ENCODE results near the gene B4GALT1. TPM values are rescaled to one million over a fixed set of nuclear protein-coding genes. Genes with fewer than 3 reads are reported as not detected.

Gene B4GALT1, protein sequence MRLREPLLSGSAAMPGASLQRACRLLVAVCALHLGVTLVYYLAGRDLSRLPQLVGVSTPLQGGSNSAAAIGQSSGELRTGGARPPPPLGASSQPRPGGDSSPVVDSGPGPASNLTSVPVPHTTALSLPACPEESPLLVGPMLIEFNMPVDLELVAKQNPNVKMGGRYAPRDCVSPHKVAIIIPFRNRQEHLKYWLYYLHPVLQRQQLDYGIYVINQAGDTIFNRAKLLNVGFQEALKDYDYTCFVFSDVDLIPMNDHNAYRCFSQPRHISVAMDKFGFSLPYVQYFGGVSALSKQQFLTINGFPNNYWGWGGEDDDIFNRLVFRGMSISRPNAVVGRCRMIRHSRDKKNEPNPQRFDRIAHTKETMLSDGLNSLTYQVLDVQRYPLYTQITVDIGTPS
- total RNA-seq: 80.1 TPM
- long read RNA-seq, full-length matches to known transcripts: 13 of 29 reads
- long read RNA-seq, partial matches to known transcripts: 5 of 29 reads
- long read RNA-seq, other reads (novel, unspliced or antisense): 11 of 29 reads

DNA sequence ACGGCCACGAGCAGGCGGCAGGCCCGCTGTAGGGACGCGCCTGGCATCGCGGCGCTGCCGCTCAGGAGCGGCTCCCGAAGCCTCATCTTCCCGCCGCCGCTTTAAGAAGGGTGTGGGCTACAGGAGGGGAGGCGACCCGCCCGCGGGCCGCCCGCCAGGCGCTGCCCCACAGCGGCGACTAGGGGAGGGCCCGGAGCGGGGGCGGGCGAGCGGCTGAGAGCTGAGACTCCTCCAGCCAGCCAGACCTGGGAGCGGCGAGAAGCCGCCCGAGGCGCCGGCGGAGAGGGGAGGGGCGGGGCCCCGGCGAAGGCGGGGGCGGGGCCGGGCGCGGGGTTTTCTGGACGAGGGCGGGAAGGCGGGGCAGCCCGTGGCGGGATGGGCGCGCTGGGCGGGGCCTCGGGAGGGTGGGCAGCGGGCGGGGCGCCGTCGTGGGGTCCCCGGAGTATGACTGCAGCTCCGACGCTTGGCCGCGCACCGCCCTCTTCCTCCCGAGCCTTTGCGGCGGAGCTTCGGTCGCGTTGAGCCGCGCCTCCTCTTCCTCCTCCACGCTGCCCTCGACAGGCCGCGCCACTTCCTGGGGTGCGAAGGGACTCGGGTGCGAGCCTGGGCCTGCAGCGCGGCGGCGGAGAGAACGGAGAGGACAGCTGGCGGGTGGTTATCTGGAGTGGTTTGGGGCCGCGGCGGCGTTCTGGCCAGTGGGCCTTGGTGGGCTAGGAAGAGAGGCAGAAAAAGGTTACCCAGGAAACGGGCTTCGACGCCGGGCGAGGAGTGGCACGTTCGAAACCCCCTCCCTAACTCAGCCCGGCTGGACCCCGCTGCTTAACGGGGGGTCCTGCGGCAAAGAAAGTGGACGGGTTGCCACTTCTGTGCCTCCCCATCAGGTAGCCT is at the start of gene B4GALT1:
TSS of gene B4GALT1 (minus strand) at position 253 of the 888 bp plus-strand sequence. CDS start at position 86, 167 bp downstream.
- TF ChIP-seq, protein P1, sequence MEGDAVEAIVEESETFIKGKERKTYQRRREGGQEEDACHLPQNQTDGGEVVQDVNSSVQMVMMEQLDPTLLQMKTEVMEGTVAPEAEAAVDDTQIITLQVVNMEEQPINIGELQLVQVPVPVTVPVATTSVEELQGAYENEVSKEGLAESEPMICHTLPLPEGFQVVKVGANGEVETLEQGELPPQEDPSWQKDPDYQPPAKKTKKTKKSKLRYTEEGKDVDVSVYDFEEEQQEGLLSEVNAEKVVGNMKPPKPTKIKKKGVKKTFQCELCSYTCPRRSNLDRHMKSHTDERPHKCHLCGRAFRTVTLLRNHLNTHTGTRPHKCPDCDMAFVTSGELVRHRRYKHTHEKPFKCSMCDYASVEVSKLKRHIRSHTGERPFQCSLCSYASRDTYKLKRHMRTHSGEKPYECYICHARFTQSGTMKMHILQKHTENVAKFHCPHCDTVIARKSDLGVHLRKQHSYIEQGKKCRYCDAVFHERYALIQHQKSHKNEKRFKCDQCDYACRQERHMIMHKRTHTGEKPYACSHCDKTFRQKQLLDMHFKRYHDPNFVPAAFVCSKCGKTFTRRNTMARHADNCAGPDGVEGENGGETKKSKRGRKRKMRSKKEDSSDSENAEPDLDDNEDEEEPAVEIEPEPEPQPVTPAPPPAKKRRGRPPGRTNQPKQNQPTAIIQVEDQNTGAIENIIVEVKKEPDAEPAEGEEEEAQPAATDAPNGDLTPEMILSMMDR (IDR thresholded peaks at IDR 0.05): no peak
- H3K27ac ChIP-seq: peak within 1 kb of the TSS; percentile 97
- H3K4me3 ChIP-seq: peak within 1 kb of the TSS; percentile 93
- peak; percentile 88 for ATAC-seq
- no peaks in the 10 kb centered on the region for H3K9me3 ChIP-seq
- H3K36me3 ChIP-seq: no peaks in the 10 kb centered on the region
- peak; percentile 99 for DNase-seq
- peaks cover 49% of the 10 kb centered on the region for H3K4me1 ChIP-seq
- intact Hi-C loops (cut with DNase I): no loop called here
- no peaks in the 10 kb centered on the region for H3K27me3 ChIP-seq

DNA sequence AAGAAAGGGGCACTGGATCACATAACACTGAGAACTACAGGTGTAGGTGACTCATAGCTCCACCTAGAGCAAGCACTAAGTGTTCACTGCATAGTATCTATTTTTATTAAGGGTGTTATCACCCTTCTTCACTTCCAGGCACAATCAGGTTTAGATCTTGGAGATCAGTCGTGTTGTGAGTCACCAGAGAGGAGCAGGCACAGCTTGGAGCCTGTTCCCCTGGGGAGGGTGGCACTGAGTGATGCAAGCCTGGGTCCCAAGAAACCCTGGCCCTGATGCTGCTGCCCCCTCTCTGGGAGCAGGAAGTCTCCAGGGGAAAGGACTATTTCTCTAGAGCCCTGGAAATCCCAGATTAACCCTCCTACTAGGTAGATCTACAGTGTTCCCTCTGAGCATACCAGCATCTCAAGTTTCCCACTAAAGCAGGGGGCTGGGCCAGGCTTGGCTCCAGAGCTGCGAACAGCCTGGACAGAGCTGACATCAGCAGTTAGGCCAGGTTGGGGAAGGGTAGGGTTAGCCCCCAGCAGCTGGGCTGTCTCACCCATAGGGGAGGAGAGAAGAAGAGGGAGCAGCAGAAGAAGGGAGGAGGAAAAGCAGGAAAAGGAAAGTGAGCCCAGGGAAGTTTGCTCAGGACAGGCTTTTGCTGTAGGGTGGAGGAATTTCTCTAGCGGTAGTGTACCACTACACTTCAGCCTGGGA is 44.7 kb upstream of the B4GALT1 start:
- H3K9me3 ChIP-seq: no peaks in the 10 kb centered on the region
- no peaks in the 10 kb centered on the region for H3K27me3 ChIP-seq
- H3K4me3 ChIP-seq: no peak overlapping the region
- intact Hi-C loops (cut with DNase I): no loop called here
- no peaks in the 10 kb centered on the region for H3K36me3 ChIP-seq
- DNase-seq: no peak
- H3K4me1 ChIP-seq: no peaks in the 10 kb centered on the region
- no peak overlapping the region for H3K27ac ChIP-seq
- peak; percentile 51 for ATAC-seq
- TF ChIP-seq, protein P1 (IDR thresholded peaks at IDR 0.05): no peak

DNA sequence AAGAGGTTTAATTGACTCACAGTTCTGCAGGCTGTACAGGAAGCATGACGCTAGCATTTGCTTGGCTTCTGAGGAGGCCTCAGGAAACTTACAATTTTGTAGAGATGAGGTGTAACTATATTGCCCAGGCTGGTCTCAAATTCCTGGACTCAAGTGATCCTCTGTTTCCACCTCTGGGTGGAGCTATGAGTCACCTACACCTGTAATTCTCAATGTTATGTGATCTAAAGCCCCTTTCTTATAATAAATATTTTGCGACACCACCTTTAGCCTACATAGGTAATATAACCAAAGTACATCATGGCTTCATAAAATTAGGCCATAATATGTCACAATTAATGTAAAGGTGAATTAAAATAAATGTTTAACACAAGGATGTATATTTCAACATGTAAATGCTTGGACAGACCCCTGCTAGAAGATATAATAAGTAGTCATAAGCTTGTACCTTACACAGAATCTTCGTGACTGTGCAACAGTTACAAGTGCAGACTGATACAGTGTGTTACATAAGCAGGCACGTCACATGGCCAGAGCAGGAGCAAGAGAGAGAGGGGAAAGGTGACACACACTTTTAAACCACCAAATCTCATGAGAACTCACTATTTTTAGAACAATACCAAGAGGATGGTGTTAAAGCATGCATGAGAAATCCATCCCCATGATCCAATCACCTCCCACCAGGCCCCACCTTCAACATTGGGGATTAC is 43.0 kb upstream of the B4GALT1 start:
- H3K9me3 ChIP-seq: no peaks in the 10 kb centered on the region
- H3K4me3 ChIP-seq: no peak overlapping the region
- H3K27me3 ChIP-seq: no peaks in the 10 kb centered on the region
- DNase-seq: no peak
- no peaks in the 10 kb centered on the region for H3K4me1 ChIP-seq
- intact Hi-C loops (cut with DNase I): no loop called here
- TF ChIP-seq, protein P1 (IDR thresholded peaks at IDR 0.05): no peak
- no peaks in the 10 kb centered on the region for H3K36me3 ChIP-seq
- peak; percentile 17 for ATAC-seq
- no peak overlapping the region for H3K27ac ChIP-seq

DNA sequence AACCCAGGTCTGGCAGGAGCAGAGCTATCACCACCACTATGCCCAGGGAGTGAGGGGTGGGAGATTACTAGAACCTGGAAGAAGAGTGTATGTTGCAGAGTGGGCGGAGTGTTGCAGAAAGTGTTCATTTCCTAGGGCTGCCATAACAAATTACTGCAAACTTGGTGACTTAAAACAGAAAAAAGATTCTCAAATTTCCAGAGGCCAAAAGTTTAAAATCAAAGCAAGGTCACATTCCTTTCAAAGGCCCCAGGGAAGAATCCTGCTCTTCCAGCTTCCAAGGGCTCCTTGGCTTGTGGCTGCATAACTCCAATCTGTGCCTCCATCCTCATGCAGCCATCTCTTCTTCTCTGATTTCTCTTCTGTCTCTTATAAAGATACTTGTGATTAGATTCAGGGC is 42.3 kb upstream of the B4GALT1 start:
- TF ChIP-seq, protein P1 (IDR thresholded peaks at IDR 0.05): no peak

More for the DNA sequence above, 42.3 kb upstream of the B4GALT1 start:
- H3K27me3 ChIP-seq: no peaks in the 10 kb centered on the region
- no peaks in the 10 kb centered on the region for H3K9me3 ChIP-seq
- ATAC-seq (no peak), DNase-seq (no peak)
- H3K4me3 ChIP-seq: no peak overlapping the region
- intact Hi-C loops (cut with DNase I): no loop called here
- no peaks in the 10 kb centered on the region for H3K4me1 ChIP-seq
- no peak overlapping the region for H3K27ac ChIP-seq
- no peaks in the 10 kb centered on the region for H3K36me3 ChIP-seq
